HG03521 (cell line): Measurements from ENCODE around the gene IL21.
"Not testable (repeated sequence)": the region's sequence is repeated elsewhere in the genome, so short reads cannot be mapped to it uniquely, and the experiment has no call there.

Source experiments
- ATAC-seq: cut with Tn5 transposase; IDR thresholded peaks from one replicate; pipeline ENCODE4 v1.9.1; 2021; ENCODE audit warnings: mild to moderate bottlenecking, moderate library complexity; ENCODE audit not compliant: unreplicated experiment

The IL21 gene

GRCh38 chr4:122621016-122621507 lies at the start of gene IL21:
IL21 (minus strand) TSS chr4:122621066; CDS start chr4:122621011, 55 bp downstream.
- ATAC-seq = no peak

GRCh38 chr4:122669911-122670738 lies 49.3 kb upstream of the IL21 start:
- no peak for ATAC-seq

- ATAC-seq = no peak
These were observed 47.4 kb upstream of the IL21 start for GRCh38 chr4:122668241-122668640.

DNA sequence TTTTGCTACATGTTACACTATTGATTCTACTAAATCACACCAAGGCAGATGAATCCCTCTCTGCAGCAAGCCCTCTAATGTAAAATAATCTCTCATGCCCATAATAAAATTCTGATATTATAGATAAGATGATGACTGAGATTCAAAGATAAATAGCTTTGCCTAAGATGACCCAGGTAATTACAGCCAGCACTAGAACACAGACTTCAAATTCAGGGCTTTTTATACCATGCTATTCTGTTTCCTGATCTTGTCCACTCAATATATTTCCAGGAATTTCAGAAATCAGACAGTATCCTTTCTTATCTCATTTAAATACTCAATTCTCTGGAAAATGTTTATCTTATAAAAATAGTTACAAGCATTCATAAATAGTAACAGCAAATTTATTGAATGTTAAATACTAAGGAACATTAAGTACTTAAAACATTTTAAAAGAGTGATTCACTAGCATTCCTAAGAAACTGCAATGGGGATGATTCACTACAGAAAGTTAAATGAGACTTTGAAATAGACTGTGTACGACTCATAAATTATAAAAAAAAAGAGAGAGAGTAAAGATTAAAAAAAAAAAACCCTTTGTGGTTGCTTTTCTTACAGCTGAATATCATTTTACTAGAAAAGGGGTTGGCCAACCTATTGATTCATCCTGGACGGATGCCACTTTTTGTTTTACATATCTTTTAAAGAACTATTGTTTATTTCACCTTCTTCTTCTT lies 45.8 kb upstream of the IL21 start:
- no peak for ATAC-seq

- ATAC-seq = no peak
These were observed 44.5 kb upstream of the IL21 start for GRCh38 chr4:122665161-122665929.

- ATAC-seq = no peak
These were observed 43.1 kb upstream of the IL21 start for GRCh38 chr4:122663814-122664610.

- no peak for ATAC-seq
These were observed 42.4 kb upstream of the IL21 start for GRCh38 chr4:122663291-122663690.

- no peak for ATAC-seq
These were observed 41.8 kb upstream of the IL21 start for GRCh38 chr4:122662701-122663100.

GRCh38 chr4:122661176-122662160 lies 40.6 kb upstream of the IL21 start:
- no peak for ATAC-seq

DNA sequence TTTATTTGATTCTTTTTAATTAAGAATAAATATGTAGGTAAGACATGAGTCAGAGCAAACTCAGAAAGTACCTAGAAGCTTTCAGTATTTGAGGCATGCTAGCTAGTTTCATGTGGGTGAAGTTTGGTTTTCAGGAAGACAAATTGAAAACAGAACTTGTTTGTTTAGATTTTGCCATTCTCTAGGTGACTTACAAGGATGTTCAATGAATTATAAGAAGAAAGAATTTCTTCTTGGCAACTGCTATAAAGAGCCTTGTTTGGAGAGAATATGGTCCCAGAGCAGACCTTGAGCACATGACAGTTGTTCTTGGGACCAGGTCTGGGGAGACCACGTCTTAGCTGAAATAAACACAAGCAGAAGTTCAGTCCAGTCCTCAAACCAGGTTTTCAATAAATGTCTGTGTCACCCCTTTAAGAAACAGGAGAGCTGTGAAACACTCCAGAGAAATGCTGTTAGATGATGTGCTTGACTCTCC lies 38.0 kb upstream of the IL21 start:
- ATAC-seq = peak; percentile 85

- no peak for ATAC-seq
These were observed 37.5 kb upstream of the IL21 start for GRCh38 chr4:122658377-122658776.

- ATAC-seq = no peak
These were observed 36.7 kb upstream of the IL21 start for GRCh38 chr4:122657553-122657952.

DNA sequence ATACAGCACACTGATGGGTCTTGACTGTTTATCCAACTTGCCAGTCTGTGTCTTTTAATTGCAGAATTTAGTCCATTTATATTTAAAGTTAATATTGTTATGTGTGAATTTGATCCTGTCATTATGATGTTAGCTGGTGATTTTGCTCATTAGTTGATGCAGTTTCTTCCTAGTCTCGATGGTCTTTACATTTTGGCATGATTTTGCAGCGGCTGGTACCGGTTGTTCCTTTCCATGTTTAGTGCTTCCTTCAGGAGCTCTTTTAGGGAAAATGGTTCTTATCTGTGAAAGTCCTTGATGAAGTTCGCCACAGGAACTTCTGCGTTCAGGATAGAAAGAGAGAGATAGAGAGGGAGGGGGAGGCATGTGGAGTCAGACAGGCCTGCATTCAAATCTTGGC lies 35.7 kb upstream of the IL21 start:
- ATAC-seq = not testable (repeated sequence)

GRCh38 chr4:122652379-122652778 lies 31.5 kb upstream of the IL21 start:
- ATAC-seq = no peak

GRCh38 chr4:122650148-122650547 lies 29.3 kb upstream of the IL21 start:
- ATAC-seq = no peak

GRCh38 chr4:122647656-122648055 lies 26.8 kb upstream of the IL21 start:
- ATAC-seq = no peak

DNA sequence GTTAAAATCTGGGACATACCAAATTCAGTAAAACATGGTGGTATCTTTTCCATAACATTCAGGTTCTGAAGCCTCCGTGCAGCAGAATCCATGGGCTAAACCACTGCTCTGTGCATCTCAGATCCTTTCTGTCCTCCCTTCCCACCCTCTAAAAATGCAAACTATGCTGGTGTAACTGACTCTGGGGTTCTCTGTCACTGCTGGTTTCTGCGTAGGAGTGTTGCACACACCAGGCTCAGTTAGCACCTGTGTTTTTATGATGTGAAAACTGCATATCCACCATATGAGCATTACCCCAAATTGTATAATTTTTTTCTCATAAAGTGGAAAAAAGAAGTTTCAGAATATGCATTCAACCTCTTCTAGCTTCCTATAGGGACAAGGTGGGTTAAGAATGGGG lies 22.4 kb upstream of the IL21 start:
- ATAC-seq = no peak

DNA sequence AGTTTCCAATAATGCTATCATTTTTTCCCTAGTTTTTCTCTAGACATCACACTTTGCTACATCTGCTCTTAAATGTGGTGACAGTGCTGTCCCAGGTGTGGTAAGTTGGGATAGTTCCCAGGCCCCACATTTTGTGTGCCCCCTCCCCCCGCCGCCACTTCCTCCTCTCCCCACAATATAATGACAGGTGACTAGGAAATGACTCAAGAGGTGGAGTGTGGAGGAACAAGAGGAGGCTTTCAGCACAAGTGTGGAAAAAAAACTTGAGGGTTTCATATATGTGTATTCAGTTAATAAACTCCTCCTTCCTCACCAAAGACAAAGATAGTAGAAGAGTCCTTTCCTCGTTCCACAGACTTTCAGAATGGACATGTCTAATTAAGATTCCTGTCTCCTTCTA lies 18.3 kb upstream of the IL21 start:
- no peak for ATAC-seq

GRCh38 chr4:122636697-122637096 lies 15.8 kb upstream of the IL21 start:
- peak; percentile 55 for ATAC-seq
